A549 treated with dexamethasone at 1 μM for 4 hours (cell line): ENCODE data around the gene KLHDC9. TPM values are rescaled to one million over a fixed set of nuclear protein-coding genes. Genes with fewer than 3 reads are reported as not detected.

Experiments used
- total RNA-seq: library from RNA; stranded (reverse); fragments of 200-300 nt; extraction: Qiagen RNA extraction; gene quantifications from 5 replicates; pipeline ENCODE4 v1.2.3, GENCODE V29; 2022

KLHDC9 gene
- total RNA-seq = 1.5 to 2.1 TPM (median 1.6 TPM) in 5 replicates

GRCh38 chr1:161098210-161099068 lies at the start of gene KLHDC9:
Gene KLHDC9 (plus strand): TSS chr1:161098361. CDS start chr1:161098536, 175 bp downstream.

GRCh38 chr1:161069731-161070270 lies 28.4 kb upstream of the KLHDC9 start, which contains the start of gene ARHGAP30:
Gene ARHGAP30 (minus strand): TSS chr1:161069891. CDS start chr1:161069624, 267 bp downstream.

GRCh38 chr1:161089251-161089924 lies 8.8 kb upstream of the KLHDC9 start, which contains the start of gene NECTIN4:
Gene NECTIN4 (minus strand): TSS chr1:161089558. CDS start chr1:161089296, 262 bp downstream.

GRCh38 chr1:161117759-161118581 lies 19.8 kb downstream of the KLHDC9 start, which contains the start of the genes NIT1 and PFDN2:
Gene NIT1 (plus strand): TSS chr1:161118105. CDS start chr1:161118177, 72 bp downstream.
Gene PFDN2 (minus strand): TSS chr1:161118037. CDS start chr1:161118026, 11 bp downstream.

GRCh38 chr1:161132410-161133219 lies 34.5 kb downstream of the KLHDC9 start, which contains the start of gene DEDD:
Gene DEDD (minus strand): TSS chr1:161132667. CDS start chr1:161124462, 8,205 bp downstream.

Other genes with a start within 250 kb of the KLHDC9 start
- not detected in 5 replicates for gene CD244, start 235.5 kb upstream of the KLHDC9 start, total RNA-seq
- not detected in 5 replicates for gene ITLN1, start 213.2 kb upstream of the KLHDC9 start, total RNA-seq
- gene ITLN2, start 143.6 kb upstream of the KLHDC9 start, total RNA-seq = 0.66 to 1.1 TPM (median 0.82 TPM) in 5 replicates
- gene F11R, start 77.2 kb upstream of the KLHDC9 start, total RNA-seq = 58.5 to 82.8 TPM (median 74.8 TPM) in 5 replicates
- gene TSTD1, start 59.4 kb upstream of the KLHDC9 start, total RNA-seq = 0.17 to 0.32 TPM (median 0.24 TPM) in 3 of 5 replicates, not detected in the others
- gene USF1, start 52.4 kb upstream of the KLHDC9 start, total RNA-seq = 46.5 to 54.5 TPM (median 50.7 TPM) in 5 replicates
- 0.06 to 0.15 TPM (median 0.14 TPM) in 5 replicates for gene ARHGAP30, start 28.5 kb upstream of the KLHDC9 start, total RNA-seq
- gene NECTIN4, start 8.8 kb upstream of the KLHDC9 start, total RNA-seq = 1.6 to 3.5 TPM (median 2.2 TPM) in 5 replicates
- 97.6 to 118 TPM (median 102 TPM) in 5 replicates for gene PFDN2, start 19.7 kb downstream of the KLHDC9 start, total RNA-seq
- 27.5 to 32.9 TPM (median 31.8 TPM) in 5 replicates for gene NIT1, start 19.7 kb downstream of the KLHDC9 start, total RNA-seq
- gene DEDD, start 34.3 kb downstream of the KLHDC9 start, total RNA-seq = 27.0 to 38.1 TPM (median 34.9 TPM) in 5 replicates
- 89.0 to 149 TPM (median 91.5 TPM) in 5 replicates for gene UFC1, start 55.6 kb downstream of the KLHDC9 start, total RNA-seq
- 14.8 to 21.6 TPM (median 20.7 TPM) in 5 replicates for gene USP21, start 61.1 kb downstream of the KLHDC9 start, total RNA-seq
- 10.8 to 16.0 TPM (median 13.4 TPM) in 5 replicates for gene PPOX, start 68.1 kb downstream of the KLHDC9 start, total RNA-seq
- 20.3 to 26.3 TPM (median 25.3 TPM) in 5 replicates for gene B4GALT3, start 79.1 kb downstream of the KLHDC9 start, total RNA-seq
- gene ADAMTS4, start 100.7 kb downstream of the KLHDC9 start, total RNA-seq = 0.01 TPM in 3 of 5 replicates, not detected in the others
- gene NDUFS2, start 104.0 kb downstream of the KLHDC9 start, total RNA-seq = 80.5 to 103 TPM (median 82.4 TPM) in 5 replicates
- gene FCER1G, start 116.9 kb downstream of the KLHDC9 start, total RNA-seq = 0.23 to 0.34 TPM (median 0.25 TPM) in 3 of 5 replicates, not detected in the others
- gene APOA2, start 125.3 kb downstream of the KLHDC9 start, total RNA-seq = not detected in 5 replicates
- gene TOMM40L, start 127.7 kb downstream of the KLHDC9 start, total RNA-seq = 9.3 to 11.1 TPM (median 11.0 TPM) in 5 replicates
- not detected in 5 replicates for gene NR1I3, start 139.8 kb downstream of the KLHDC9 start, total RNA-seq
- gene PCP4L1, start 160.4 kb downstream of the KLHDC9 start, total RNA-seq = 0.07 to 0.12 TPM (median 0.09 TPM) in 3 of 5 replicates, not detected in the others
- gene MPZ, start 211.6 kb downstream of the KLHDC9 start, total RNA-seq = 0.15 to 0.26 TPM (median 0.23 TPM) in 5 replicates
- gene SDHC, start 216.0 kb downstream of the KLHDC9 start, total RNA-seq = 191 to 237 TPM (median 201 TPM) in 5 replicates